MM.1S (cell line): ENCODE measurements around the gene F13A1.

ENCODE experiments used
- DNase-seq: peaks from one replicate; pipeline ENCODE4 v3.0.0-alpha.2; 2015
- H2AFZ ChIP-seq: fragments of 300-600 bp; sonication (generic); 2 replicates; pipeline ENCODE4 v1.6.0; 2016; ENCODE audit warnings: antibody characterized with exemption, low read length
- H3F3A ChIP-seq: fragments of 300-600 bp; sonication (generic); 2 replicates; pipeline ENCODE4 v1.6.1; 2016; ENCODE audit warnings: mild to moderate bottlenecking, antibody characterized with exemption, low read length, moderate library complexity, mixed read lengths; ENCODE audit not compliant: insufficient read depth
- H3K27ac ChIP-seq: fragments of 300-600 bp; sonication (generic); 2 replicates; pipeline ENCODE4 v1.5.1; 2016; ENCODE audit warnings: mild to moderate bottlenecking, low read length
- H3K27me3 ChIP-seq: fragments of 300-600 bp; sonication (generic); replicated peaks from 2 replicates; pipeline ENCODE4 v1.6.0; 2016; ENCODE audit warnings: low read length; ENCODE audit not compliant: insufficient read depth
- H3K36me3 ChIP-seq: fragments of 300-600 bp; sonication (generic); replicated peaks from 2 replicates; pipeline ENCODE4 v1.6.1; 2016; ENCODE audit warnings: mild to moderate bottlenecking, low read length, mixed read lengths; ENCODE audit not compliant: insufficient read depth
- H3K4me1 ChIP-seq: fragments of 300-600 bp; sonication (generic); 2 replicates; pipeline ENCODE4 v1.6.1; 2016; ENCODE audit warnings: low read length, mixed read lengths
- H3K4me2 ChIP-seq: fragments of 300-600 bp; sonication (generic); 2 replicates; pipeline ENCODE4 v1.6.0; 2016; ENCODE audit warnings: low read depth, low read length
- H3K4me3 ChIP-seq: fragments of 300-600 bp; sonication (generic); 2 replicates; pipeline ENCODE4 v1.5.1; 2016; ENCODE audit warnings: low read length, mixed read lengths
- H3K79me2 ChIP-seq: fragments of 300-600 bp; sonication (generic); 2 replicates; pipeline ENCODE4 v1.6.1; 2016; ENCODE audit warnings: mixed run types, low read length, mixed read lengths
- H3K9ac ChIP-seq: fragments of 300-600 bp; sonication (generic); 2 replicates; pipeline ENCODE4 v1.6.1; 2016; ENCODE audit warnings: low read length, mixed read lengths
- H3K9me2 ChIP-seq: fragments of 300-600 bp; sonication (generic); replicated peaks from 2 replicates; pipeline ENCODE4 v1.6.1; 2016; ENCODE audit warnings: mild to moderate bottlenecking, low read length, mixed read lengths; ENCODE audit not compliant: insufficient read depth
- H3K9me3 ChIP-seq: fragments of 300-600 bp; sonication (generic); replicated peaks from 2 replicates; pipeline ENCODE4 v1.6.1; 2016; ENCODE audit warnings: mild to moderate bottlenecking, low read length, mixed read lengths; ENCODE audit not compliant: insufficient read depth
- H4K20me1 ChIP-seq: fragments of 300-600 bp; sonication (generic); 2 replicates; pipeline ENCODE4 v1.6.1; 2016; ENCODE audit warnings: mild to moderate bottlenecking, low read length, moderate library complexity, mixed read lengths; ENCODE audit not compliant: insufficient read depth
- EZH2 ChIP-seq: fragments of 300-600 bp; sonication (generic); optimal IDR thresholded peaks from 2 replicates; pipeline ENCODE3; 2017; ENCODE audit warnings: low read depth, mild to moderate bottlenecking, antibody characterized with exemption, low read length, mixed read lengths
- EZH2phosphoT487 ChIP-seq: fragments of 300-600 bp; sonication (generic); IDR thresholded peaks from 2 replicates; pipeline ENCODE4 v1.6.1; 2018; ENCODE audit warnings: antibody characterized with exemption, low read length
- TF ChIP-seq, protein P1 (sequence below): fragments of 300-600 bp; sonication (generic); IDR thresholded peaks from 2 replicates; pipeline ENCODE4 v1.5.1; 2016; ENCODE audit warnings: antibody characterized with exemption, low read length, mixed read lengths

The F13A1 gene

DNA sequence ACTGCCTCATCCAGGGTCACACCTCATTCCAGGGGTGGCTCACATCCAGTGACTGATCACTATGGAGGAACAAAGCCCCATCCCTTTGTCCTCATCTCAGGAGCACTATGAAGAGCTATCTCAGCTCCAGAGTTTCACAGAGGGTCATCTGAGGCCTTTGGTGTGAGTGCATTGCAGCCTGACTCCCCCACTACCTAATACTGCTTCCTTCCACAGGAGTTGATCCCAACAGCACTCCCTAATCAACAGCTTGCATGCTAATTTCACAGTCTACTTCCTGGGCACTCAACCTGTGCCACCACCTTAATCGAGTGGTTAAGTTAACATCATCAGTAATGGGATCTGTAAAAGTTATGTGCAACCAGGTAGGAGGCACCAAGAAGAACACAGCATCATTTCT is 37.7 kb downstream of the F13A1 start:
- H3K4me1 ChIP-seq, result no peaks in the 10 kb centered on the region
- no peak for DNase-seq

DNA sequence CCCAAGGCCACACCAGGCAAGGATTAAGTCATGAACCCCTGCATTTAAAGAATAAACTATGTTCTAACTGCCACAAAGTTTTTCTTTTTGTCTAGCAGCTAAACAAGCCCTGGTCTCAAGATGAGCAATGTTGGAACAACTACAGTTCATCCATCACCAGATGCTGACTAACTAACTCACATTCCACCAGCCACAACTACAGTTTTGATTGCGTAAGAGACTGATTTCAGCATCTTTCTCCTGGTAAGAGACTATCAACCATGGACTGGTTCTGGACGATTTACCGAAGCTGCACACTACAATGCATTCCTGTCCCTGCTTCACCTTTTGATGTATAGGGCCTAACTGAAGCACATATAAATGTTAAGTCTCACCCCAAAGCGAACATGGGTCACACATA is 43.0 kb downstream of the F13A1 start:
- no peak overlapping the region for H3K4me3 ChIP-seq

More for the DNA sequence above, 37.7 kb downstream of the F13A1 start:
- no peak overlapping the region for H3K9ac ChIP-seq
- no peak overlapping the region for H3K4me2 ChIP-seq
- H3K79me2 ChIP-seq, result no peaks in the 10 kb centered on the region
- H3K9me2 ChIP-seq, result no peaks in the 10 kb centered on the region
- H3F3A ChIP-seq, result no peaks in the 10 kb centered on the region
- H3K27ac ChIP-seq, result no peak overlapping the region
- no peaks in the 10 kb centered on the region for H4K20me1 ChIP-seq
- no peaks in the 10 kb centered on the region for H3K9me3 ChIP-seq
- H3K4me3 ChIP-seq, result no peak overlapping the region
- H2AFZ ChIP-seq, result no peak overlapping the region
- no peaks in the 10 kb centered on the region for H3K36me3 ChIP-seq
- no peaks in the 10 kb centered on the region for H3K27me3 ChIP-seq
- TF ChIP-seq EZH2 (no peak), EZH2phosphoT487 (no peak)
- TF ChIP-seq, protein P1, sequence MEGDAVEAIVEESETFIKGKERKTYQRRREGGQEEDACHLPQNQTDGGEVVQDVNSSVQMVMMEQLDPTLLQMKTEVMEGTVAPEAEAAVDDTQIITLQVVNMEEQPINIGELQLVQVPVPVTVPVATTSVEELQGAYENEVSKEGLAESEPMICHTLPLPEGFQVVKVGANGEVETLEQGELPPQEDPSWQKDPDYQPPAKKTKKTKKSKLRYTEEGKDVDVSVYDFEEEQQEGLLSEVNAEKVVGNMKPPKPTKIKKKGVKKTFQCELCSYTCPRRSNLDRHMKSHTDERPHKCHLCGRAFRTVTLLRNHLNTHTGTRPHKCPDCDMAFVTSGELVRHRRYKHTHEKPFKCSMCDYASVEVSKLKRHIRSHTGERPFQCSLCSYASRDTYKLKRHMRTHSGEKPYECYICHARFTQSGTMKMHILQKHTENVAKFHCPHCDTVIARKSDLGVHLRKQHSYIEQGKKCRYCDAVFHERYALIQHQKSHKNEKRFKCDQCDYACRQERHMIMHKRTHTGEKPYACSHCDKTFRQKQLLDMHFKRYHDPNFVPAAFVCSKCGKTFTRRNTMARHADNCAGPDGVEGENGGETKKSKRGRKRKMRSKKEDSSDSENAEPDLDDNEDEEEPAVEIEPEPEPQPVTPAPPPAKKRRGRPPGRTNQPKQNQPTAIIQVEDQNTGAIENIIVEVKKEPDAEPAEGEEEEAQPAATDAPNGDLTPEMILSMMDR, result no peak

DNA sequence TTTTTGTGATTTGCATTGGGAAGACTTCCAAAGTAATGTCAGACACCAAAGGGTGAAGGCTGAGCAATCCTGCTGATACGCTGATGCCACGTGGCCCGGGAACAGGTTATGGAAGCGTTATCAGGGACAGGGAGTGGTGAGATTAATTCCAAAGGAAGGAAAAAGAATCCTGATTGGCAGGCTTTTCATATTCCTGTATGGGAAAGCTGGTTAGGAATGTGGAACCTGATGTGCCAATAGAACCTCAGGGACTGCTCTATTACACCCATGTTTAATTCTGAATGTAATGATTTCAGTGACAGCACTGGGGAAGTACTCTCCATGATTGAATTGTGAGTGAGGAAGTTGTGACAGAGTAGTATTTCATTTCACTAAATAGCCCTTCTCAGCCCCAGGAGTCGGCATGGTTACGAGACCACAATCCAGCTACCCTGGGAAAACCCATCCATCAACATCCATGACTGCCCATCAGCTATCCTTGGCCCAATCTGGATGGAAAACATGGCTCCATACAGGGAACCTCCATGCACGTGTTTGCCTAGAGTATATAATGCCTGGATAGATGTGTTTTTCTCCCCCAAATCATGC is 49.4 kb downstream of the F13A1 start:
- no peak for DNase-seq
- TF ChIP-seq EZH2phosphoT487, result no peak
- TF ChIP-seq EZH2, result no peak
- TF ChIP-seq, protein P1, result no peak
- Histone ChIP-seq H4K20me1 (no peaks in the 10 kb centered on the region), H3K9ac (no peak overlapping the region), H2AFZ (no peak overlapping the region), H3K27ac (no peak overlapping the region), H3K27me3 (no peaks in the 10 kb centered on the region), H3K79me2 (no peaks in the 10 kb centered on the region), H3F3A (no peaks in the 10 kb centered on the region), H3K36me3 (no peaks in the 10 kb centered on the region), H3K4me1 (no peaks in the 10 kb centered on the region), H3K9me3 (no peaks in the 10 kb centered on the region), H3K4me3 (no peak overlapping the region), H3K4me2 (no peak overlapping the region), H3K9me2 (no peaks in the 10 kb centered on the region)

More for the DNA sequence above, 43.0 kb downstream of the F13A1 start:
- H3K9ac ChIP-seq, result no peak overlapping the region
- H3F3A ChIP-seq, result no peaks in the 10 kb centered on the region
- DNase-seq, result no peak
- H3K9me2 ChIP-seq, result no peaks in the 10 kb centered on the region
- TF ChIP-seq, protein P1, result no peak
- no peak for TF ChIP-seq EZH2phosphoT487
- TF ChIP-seq EZH2, result no peak
- no peaks in the 10 kb centered on the region for H3K36me3 ChIP-seq
- no peaks in the 10 kb centered on the region for H3K79me2 ChIP-seq
- no peaks in the 10 kb centered on the region for H3K27me3 ChIP-seq
- H2AFZ ChIP-seq, result no peak overlapping the region
- H3K27ac ChIP-seq, result no peak overlapping the region
- no peak overlapping the region for H3K4me2 ChIP-seq
- no peaks in the 10 kb centered on the region for H3K4me1 ChIP-seq
- H4K20me1 ChIP-seq, result no peaks in the 10 kb centered on the region
- H3K9me3 ChIP-seq, result no peaks in the 10 kb centered on the region
